HepG2 (cell line): Measurements from ENCODE around the gene HNRNPUL1. TPM values are rescaled to one million over a fixed set of nuclear protein-coding genes. Genes with fewer than 3 reads are reported as not detected.

ENCODE experiments used
- CBFB ChIP-seq: sonication (generic); formaldehyde crosslinking; IDR thresholded peaks from 2 replicates; pipeline ENCODE4 v1.4.0; 2020; ENCODE audit warnings: missing genetic modification reagents
- CBX1 ChIP-seq: IDR thresholded peaks from one replicate; pipeline ENCODE4 v1.6.1; 2016; ENCODE audit warnings: antibody characterized with exemption, low read depth
- DZIP1 ChIP-seq: sonication (generic); formaldehyde crosslinking; IDR thresholded peaks from 2 replicates; pipeline ENCODE4 v1.5.0; 2020; ENCODE audit warnings: mild to moderate bottlenecking, missing genetic modification reagents
- HMGXB4 ChIP-seq, 2 experiments: sonication (generic) in 1 of 2; formaldehyde crosslinking in 1 of 2; IDR thresholded peaks; 2 replicates each; pipeline versions ENCODE4 v1.4.0 to v1.6.1; 2018 to 2020; ENCODE audit warnings: missing genetic modification reagents in 2 of 2, borderline replicate concordance in 1 of 2, low read depth in 1 of 2, mild to moderate bottlenecking in 1 of 2, missing biosample characterization in 1 of 2
- IKZF4 ChIP-seq: sonication (generic); formaldehyde crosslinking; IDR thresholded peaks from 2 replicates; pipeline ENCODE4 v1.5.1; 2020; ENCODE audit warnings: borderline replicate concordance, mild to moderate bottlenecking, low read depth, missing genetic modification reagents; ENCODE audit errors: not compliant biosample characterization
- IRF2 ChIP-seq: IDR thresholded peaks from 2 replicates; pipeline ENCODE4 v1.6.1; 2018; ENCODE audit warnings: missing genetic modification reagents, missing compliant biosample characterization
- JDP2 ChIP-seq: sonication (generic); formaldehyde crosslinking; IDR thresholded peaks from 2 replicates; pipeline ENCODE4 v1.8.1; 2022; ENCODE audit warnings: missing genetic modification reagents, borderline replicate concordance
- SMAD1 ChIP-seq: sonication (generic); formaldehyde crosslinking; IDR thresholded peaks from 2 replicates; pipeline ENCODE4 v1.4.0; 2020; ENCODE audit warnings: missing genetic modification reagents, low read depth, mild to moderate bottlenecking, borderline replicate concordance
- SNAPC5 ChIP-seq: sonication (generic); formaldehyde crosslinking; IDR thresholded peaks from 2 replicates; pipeline ENCODE4 v1.8.1; 2023; ENCODE audit warnings: mild to moderate bottlenecking, missing genetic modification reagents, borderline replicate concordance
- TOE1 ChIP-seq: sonication (generic); formaldehyde crosslinking; IDR thresholded peaks from 2 replicates; pipeline ENCODE4 v1.4.0; 2020; ENCODE audit warnings: mild to moderate bottlenecking, missing genetic modification reagents
- U2AF1 ChIP-seq: fragments of 200-400 bp; formaldehyde crosslinking; optimal IDR thresholded peaks from 2 replicates; pipeline ENCODE3; 2017; ENCODE audit warnings: mild to moderate bottlenecking, low read depth, low read length
- ZFP36L1 ChIP-seq: sonication (generic); formaldehyde crosslinking; IDR thresholded peaks from 2 replicates; pipeline ENCODE4 v1.8.0; 2022; ENCODE audit warnings: mild to moderate bottlenecking, missing genetic modification reagents, moderate library complexity
- ZNF136 ChIP-seq: sonication (generic); formaldehyde crosslinking; IDR thresholded peaks from 2 replicates; pipeline ENCODE4 v1.8.1; 2022; ENCODE audit warnings: low read depth, mild to moderate bottlenecking, moderate library complexity, missing genetic modification reagents
- ZNF234 ChIP-seq: sonication (generic); formaldehyde crosslinking; conservative IDR thresholded peaks from 2 replicates; pipeline ENCODE4 v1.5.1; 2020; ENCODE audit warnings: mild to moderate bottlenecking, missing genetic modification reagents
- ZNF235 ChIP-seq: sonication (generic); formaldehyde crosslinking; IDR thresholded peaks from 2 replicates; pipeline ENCODE4 v1.8.1; 2023; ENCODE audit warnings: mild to moderate bottlenecking, missing genetic modification reagents, borderline replicate concordance
- ZNF292 ChIP-seq: sonication (generic); formaldehyde crosslinking; IDR thresholded peaks from 2 replicates; pipeline ENCODE4 v1.8.1; 2022; ENCODE audit warnings: mild to moderate bottlenecking, low read depth, missing genetic modification reagents, borderline replicate concordance
- ZNF562 ChIP-seq: sonication (generic); formaldehyde crosslinking; IDR thresholded peaks from 2 replicates; pipeline ENCODE4 v1.8.0; 2022; ENCODE audit warnings: missing genetic modification reagents, borderline replicate concordance
- ZNF652 ChIP-seq: IDR thresholded peaks from 2 replicates; pipeline ENCODE4 v1.6.1; 2016; ENCODE audit warnings: low read depth, borderline replicate concordance
- ZNF784 ChIP-seq: sonication (generic); formaldehyde crosslinking; IDR thresholded peaks from 2 replicates; pipeline ENCODE4 v1.5.1; 2020; ENCODE audit warnings: missing genetic modification reagents, mild to moderate bottlenecking, borderline replicate concordance
- polyA plus RNA-seq, 8 experiments: library from polyadenylated mRNA; depleted of rRNA in 3 of 8; stranded (reverse) in 7 of 8; unstranded in 1 of 8; fragments of >200 nt; fragmentation: Illumina TruSeq in 4 of 8; extraction: Trizol in 4 of 8; gene quantifications; 2 replicates each; pipeline versions ENCODE4 v1.2.1 to v1.2.3, GENCODE V29; 2011 to 2016; ENCODE audit warnings: low read depth in 4 of 8, missing spikeins in 1 of 8, mixed read lengths in 1 of 8; ENCODE audit not compliant: insufficient read depth in 1 of 8
- total RNA-seq, 5 experiments: library from RNA; depleted of rRNA; stranded (reverse); fragments of >200 nt; fragmentation: Illumina TruSeq; extraction: Trizol; gene quantifications; 2 replicates each; pipeline ENCODE4 v1.2.3, GENCODE V29; 2016; ENCODE audit warnings: low read depth in 1 of 5
- TF ChIP-seq, protein P1 (sequence below): sonication (generic); formaldehyde crosslinking; IDR thresholded peaks from 2 replicates; pipeline ENCODE4 v1.4.0; 2020; ENCODE audit warnings: missing genetic modification reagents

HNRNPUL1 gene
- total and polyA plus RNA-seq, 2 of the 13 experiments (the other 11 are each of a cell fraction or from before 2014, with no cell fraction given): 30.9 to 81.7 TPM

GRCh38 chr19:41321600-41322270, 57.6 kb downstream of the HNRNPUL1 start (continued):
- 0 out of 2 replicates have a peak, but pooled peaks have one; percentile 21 for TF ChIP-seq ZNF784
- TF ChIP-seq ZNF292 (CRISPR knock-in tag): no peak
- TF ChIP-seq ZNF136 (CRISPR knock-in tag): no peak
- no peak for TF ChIP-seq CBX1
- no peak for TF ChIP-seq SMAD1 (CRISPR knock-in tag)
- TF ChIP-seq HMGXB4 (CRISPR knock-in tag; IDR thresholded peaks at IDR 0.05; ENCODE audit: borderline replicate concordance in 1 of 2, low read depth in 1 of 2): peak; percentile 35 to 70; a peak in 2 of 4 replicates
- no peak for TF ChIP-seq ZNF234 (CRISPR knock-in tag)
- no peak for TF ChIP-seq ZNF562 (CRISPR knock-in tag)
- TF ChIP-seq, protein P1, sequence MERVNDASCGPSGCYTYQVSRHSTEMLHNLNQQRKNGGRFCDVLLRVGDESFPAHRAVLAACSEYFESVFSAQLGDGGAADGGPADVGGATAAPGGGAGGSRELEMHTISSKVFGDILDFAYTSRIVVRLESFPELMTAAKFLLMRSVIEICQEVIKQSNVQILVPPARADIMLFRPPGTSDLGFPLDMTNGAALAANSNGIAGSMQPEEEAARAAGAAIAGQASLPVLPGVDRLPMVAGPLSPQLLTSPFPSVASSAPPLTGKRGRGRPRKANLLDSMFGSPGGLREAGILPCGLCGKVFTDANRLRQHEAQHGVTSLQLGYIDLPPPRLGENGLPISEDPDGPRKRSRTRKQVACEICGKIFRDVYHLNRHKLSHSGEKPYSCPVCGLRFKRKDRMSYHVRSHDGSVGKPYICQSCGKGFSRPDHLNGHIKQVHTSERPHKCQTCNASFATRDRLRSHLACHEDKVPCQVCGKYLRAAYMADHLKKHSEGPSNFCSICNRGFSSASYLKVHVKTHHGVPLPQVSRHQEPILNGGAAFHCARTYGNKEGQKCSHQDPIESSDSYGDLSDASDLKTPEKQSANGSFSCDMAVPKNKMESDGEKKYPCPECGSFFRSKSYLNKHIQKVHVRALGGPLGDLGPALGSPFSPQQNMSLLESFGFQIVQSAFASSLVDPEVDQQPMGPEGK: peak; percentile 92
- peak; percentile 83 for TF ChIP-seq CBFB
- no peak for TF ChIP-seq ZFP36L1 (CRISPR knock-in tag)
- TF ChIP-seq IRF2 (CRISPR knock-in tag): peak; percentile 46; the same call in 1 of the 2 replicates
- TF ChIP-seq TOE1 (CRISPR knock-in tag): no peak
- no peak for TF ChIP-seq SNAPC5 (CRISPR knock-in tag)
- TF ChIP-seq JDP2 (CRISPR knock-in tag): no peak
- no peak for TF ChIP-seq IKZF4 (CRISPR knock-in tag)
- TF ChIP-seq ZNF235 (CRISPR knock-in tag): no peak
- TF ChIP-seq ZNF652: no peak
- no peak for TF ChIP-seq DZIP1 (CRISPR knock-in tag)
- no peak for TF ChIP-seq U2AF1
